DND-41 (cell line): ENCODE data around the gene TLR4.

ENCODE experiments used
- CTCF ChIP-seq: IDR thresholded peaks from 2 replicates; pipeline ENCODE4 v1.5.1; 2012; ENCODE audit warnings: borderline replicate concordance, low read length, moderate library complexity, mild to moderate bottlenecking; ENCODE audit not compliant: poor library complexity, severe bottlenecking; ENCODE audit errors: extremely low read depth
- EZH2 ChIP-seq: IDR thresholded peaks from 3 replicates; pipeline ENCODE4 v1.6.1; 2012; ENCODE audit warnings: borderline replicate concordance, low read depth, mild to moderate bottlenecking, moderate library complexity, low read length, inconsistent platforms; ENCODE audit not compliant: severe bottlenecking

- TF ChIP-seq CTCF (no peak), EZH2 (no peak)
Observed at GRCh38 chr9:117742131-117742530, 37.9 kb downstream of the TLR4 start.
